ENCODE results near the gene MAGI2. TPM values are rescaled to one million over a fixed set of nuclear protein-coding genes. Genes with fewer than 3 reads are reported as not detected.

The MAGI2 gene
- polyA plus RNA-seq, 3 donors = 0.03 to 0.11 TPM; not detected in 1

DNA sequence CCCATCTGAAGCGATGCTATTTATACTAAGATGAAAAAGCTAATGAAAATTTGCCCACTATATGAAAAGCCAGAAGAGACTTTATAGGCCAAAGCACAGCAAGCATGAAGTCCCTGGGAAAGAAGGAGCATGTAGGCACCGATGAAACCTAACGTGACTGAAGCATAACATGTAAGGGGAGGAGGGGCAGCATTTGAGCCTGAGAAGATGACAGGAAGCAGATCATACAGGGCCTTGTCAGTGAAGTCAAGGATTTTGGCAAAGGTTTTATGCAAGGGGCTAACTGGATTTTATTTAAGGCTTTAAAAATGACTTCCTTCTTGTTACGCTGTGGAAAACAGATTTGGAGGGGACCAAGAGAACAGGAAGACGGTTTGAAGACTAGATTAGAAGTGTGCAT, 910.9 kb downstream of the MAGI2 start:
- Histone ChIP-seq H3K27me3 (ENCODE audit: control insufficient read depth in 2 of 2, insufficient read depth in 2 of 2, low read length in 2 of 2) (no peaks in the 10 kb centered on the region), H3K36me3 (replicated peaks in 1 of 2; ENCODE audit: control insufficient read depth in 1 of 2, insufficient read depth in 2 of 2, low read length in 2 of 2) (no peaks in the 10 kb centered on the region), H3K79me2 (ENCODE audit: insufficient read depth, low read length) (no peaks in the 10 kb centered on the region), H4K20me1 (ENCODE audit: insufficient read depth, low read length) (no peaks in the 10 kb centered on the region), H2AFZ (ENCODE audit: insufficient read depth, low read depth, low read length, poor library complexity, severe bottlenecking) (no peak overlapping the region), H3K4me3 (replicated peaks in 1 of 3; ENCODE audit: low read depth in 2 of 3, low read length in 3 of 3) (no peak overlapping the region), H3K27ac (ENCODE audit: low read depth in 1 of 2, low read length in 2 of 2) (no peak overlapping the region), H3K9me3 (replicated peaks in 1 of 2; ENCODE audit: control insufficient read depth in 1 of 2, insufficient read depth in 1 of 2, low read length in 2 of 2) (peaks cover 12 to 22% of the 10 kb centered on the region in 2 donors), H3K4me2 (replicated peaks; ENCODE audit: extremely low read depth, low read length, poor library complexity, severe bottlenecking) (no peak overlapping the region), H3K4me1 (ENCODE audit: control insufficient read depth in 1 of 2, insufficient read depth in 2 of 2, low read length in 2 of 2) (no peaks in the 10 kb centered on the region), H3K9ac (ENCODE audit: insufficient read depth, low read length, poor library complexity, severe bottlenecking) (no peak overlapping the region)
- Mint-ChIP-seq H3K27me3 (ENCODE audit: low read depth in 3 of 3) (peaks cover 0 to 6% (median 0%) of the 10 kb centered on the region in 3 donors), H3K27ac (no peak overlapping the region), H3K9me3 (peaks cover 6 to 15% (median 11%) of the 10 kb centered on the region in 7 donors), H3K4me3 (no peak overlapping the region), H3K4me1 (no peaks in the 10 kb centered on the region), H3K36me3 (no peaks in the 10 kb centered on the region)
- TF ChIP-seq, protein P1, sequence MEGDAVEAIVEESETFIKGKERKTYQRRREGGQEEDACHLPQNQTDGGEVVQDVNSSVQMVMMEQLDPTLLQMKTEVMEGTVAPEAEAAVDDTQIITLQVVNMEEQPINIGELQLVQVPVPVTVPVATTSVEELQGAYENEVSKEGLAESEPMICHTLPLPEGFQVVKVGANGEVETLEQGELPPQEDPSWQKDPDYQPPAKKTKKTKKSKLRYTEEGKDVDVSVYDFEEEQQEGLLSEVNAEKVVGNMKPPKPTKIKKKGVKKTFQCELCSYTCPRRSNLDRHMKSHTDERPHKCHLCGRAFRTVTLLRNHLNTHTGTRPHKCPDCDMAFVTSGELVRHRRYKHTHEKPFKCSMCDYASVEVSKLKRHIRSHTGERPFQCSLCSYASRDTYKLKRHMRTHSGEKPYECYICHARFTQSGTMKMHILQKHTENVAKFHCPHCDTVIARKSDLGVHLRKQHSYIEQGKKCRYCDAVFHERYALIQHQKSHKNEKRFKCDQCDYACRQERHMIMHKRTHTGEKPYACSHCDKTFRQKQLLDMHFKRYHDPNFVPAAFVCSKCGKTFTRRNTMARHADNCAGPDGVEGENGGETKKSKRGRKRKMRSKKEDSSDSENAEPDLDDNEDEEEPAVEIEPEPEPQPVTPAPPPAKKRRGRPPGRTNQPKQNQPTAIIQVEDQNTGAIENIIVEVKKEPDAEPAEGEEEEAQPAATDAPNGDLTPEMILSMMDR (IDR thresholded peaks at IDR 0.05) = no peak
- intact Hi-C loops (cut with micrococcal nuclease) = no loop called here
- no peak for DNase-seq
- WGBS (ENCODE audit: insufficient coverage) = 93% methylated on average over 3 of the region's 5 CpGs

DNA sequence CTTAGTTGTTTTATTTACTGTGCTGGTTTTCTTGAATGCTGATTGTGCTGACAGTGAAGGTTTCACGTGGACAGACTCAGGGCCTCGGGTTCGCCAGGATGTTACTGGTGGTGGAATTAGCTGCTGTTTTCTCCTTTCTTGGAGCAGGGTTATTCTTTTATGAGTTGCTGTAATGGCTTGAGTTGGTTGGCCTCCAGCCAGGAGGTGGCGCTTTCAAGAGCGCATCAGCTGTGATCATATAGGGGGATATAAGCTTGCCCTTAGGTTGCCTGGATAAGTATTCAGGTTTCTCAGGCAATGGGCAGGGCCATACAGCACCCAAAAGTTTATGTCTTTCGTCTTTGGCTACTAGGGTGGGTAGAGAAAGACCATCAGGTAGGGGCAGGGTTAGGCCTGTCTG, 913.6 kb downstream of the MAGI2 start:
- Histone ChIP-seq H2AFZ (ENCODE audit: insufficient read depth, low read depth, low read length, poor library complexity, severe bottlenecking) (no peak overlapping the region), H3K79me2 (ENCODE audit: insufficient read depth, low read length) (no peaks in the 10 kb centered on the region), H3K36me3 (replicated peaks in 1 of 2; ENCODE audit: control insufficient read depth in 1 of 2, insufficient read depth in 2 of 2, low read length in 2 of 2) (no peaks in the 10 kb centered on the region), H3K9ac (ENCODE audit: insufficient read depth, low read length, poor library complexity, severe bottlenecking) (no peak overlapping the region), H3K4me3 (replicated peaks in 1 of 3; ENCODE audit: low read depth in 2 of 3, low read length in 3 of 3) (no peak overlapping the region), H3K27ac (ENCODE audit: low read depth in 1 of 2, low read length in 2 of 2) (no peak overlapping the region), H3K9me3 (replicated peaks in 1 of 2; ENCODE audit: control insufficient read depth in 1 of 2, insufficient read depth in 1 of 2, low read length in 2 of 2) (peaks cover 12 to 17% of the 10 kb centered on the region in 2 donors), H3K4me1 (ENCODE audit: control insufficient read depth in 1 of 2, insufficient read depth in 2 of 2, low read length in 2 of 2) (no peaks in the 10 kb centered on the region), H3K27me3 (ENCODE audit: control insufficient read depth in 2 of 2, insufficient read depth in 2 of 2, low read length in 2 of 2) (no peaks in the 10 kb centered on the region), H4K20me1 (ENCODE audit: insufficient read depth, low read length) (no peaks in the 10 kb centered on the region), H3K4me2 (replicated peaks; ENCODE audit: extremely low read depth, low read length, poor library complexity, severe bottlenecking) (no peak overlapping the region)
- TF ChIP-seq, protein P1 (IDR thresholded peaks at IDR 0.05) = no peak
- Mint-ChIP-seq H3K4me1 (no peaks in the 10 kb centered on the region), H3K9me3 (peaks cover 9 to 17% (median 12%) of the 10 kb centered on the region in 7 donors), H3K36me3 (no peaks in the 10 kb centered on the region), H3K4me3 (no peak overlapping the region), H3K27me3 (ENCODE audit: low read depth in 3 of 3) (peaks cover 0 to 2% (median 0%) of the 10 kb centered on the region in 3 donors), H3K27ac (no peak overlapping the region)
- no peak for DNase-seq
- intact Hi-C loops (cut with micrococcal nuclease) = no loop called here
- WGBS (ENCODE audit: insufficient coverage) = 98% methylated on average over 6 of the region's 6 CpGs

All from CD14-positive monocyte (primary cell).